ENCODE data around the gene NCKIPSD.

The NCKIPSD gene

GRCh38 chr3:48656061-48656840 is 29.5 kb downstream of the NCKIPSD start:
- H3K9ac ChIP-seq (ENCODE audit: low read length): peak overlapping the region; percentile 25; the same call in 1 of the 2 replicates
- H3K4me2 ChIP-seq (ENCODE audit: low read depth, low read length): peak overlapping the region; percentile 75; the same call in 1 of the 2 replicates
- H3K9me3 ChIP-seq (replicated peaks; ENCODE audit: insufficient read depth, low read length): no peaks in the 10 kb centered on the region
- H3K79me2 ChIP-seq (ENCODE audit: low read length): no peaks in the 10 kb centered on the region
- no peak overlapping the region for H3K27ac ChIP-seq (ENCODE audit: low read length)
- peak overlapping the region; percentile 70 for H2AFZ ChIP-seq (ENCODE audit: low read length)
- peaks cover 17% of the 10 kb centered on the region for H3K27me3 ChIP-seq (replicated peaks; ENCODE audit: insufficient read depth, low read length)
- peak; percentile 79 for DNase-seq
- peaks cover 9% of the 10 kb centered on the region; the same call in 1 of the 2 replicates for H3F3A ChIP-seq (ENCODE audit: insufficient read depth, low read length)
- TF ChIP-seq EZH2 (optimal IDR thresholded peaks at IDR 0.05; ENCODE audit: low read depth, low read length) (no peak), CTCF (IDR thresholded peaks at IDR 0.05; ENCODE audit: low read length) (peak; percentile 55)
- no peaks in the 10 kb centered on the region for H3K9me2 ChIP-seq (replicated peaks; ENCODE audit: insufficient read depth, low read length)
- H3K36me3 ChIP-seq (replicated peaks; ENCODE audit: insufficient read depth, low read length): no peaks in the 10 kb centered on the region
- peak overlapping the region; percentile 60 for H3K4me3 ChIP-seq (ENCODE audit: low read length)
- peaks cover 23% of the 10 kb centered on the region for H3K4me1 ChIP-seq (ENCODE audit: low read length)
- no peaks in the 10 kb centered on the region for H4K20me1 ChIP-seq (ENCODE audit: insufficient read depth, low read length)

- H3K4me1 ChIP-seq (ENCODE audit: low read length): peaks cover 23% of the 10 kb centered on the region
- H4K20me1 ChIP-seq (ENCODE audit: insufficient read depth, low read length): no peaks in the 10 kb centered on the region
- no peak overlapping the region for H3K9ac ChIP-seq (ENCODE audit: low read length)
- no peaks in the 10 kb centered on the region for H3K79me2 ChIP-seq (ENCODE audit: low read length)
- no peak for DNase-seq
- H3K9me2 ChIP-seq (replicated peaks; ENCODE audit: insufficient read depth, low read length): no peaks in the 10 kb centered on the region
- TF ChIP-seq CTCF (IDR thresholded peaks at IDR 0.05; ENCODE audit: low read length) (no peak), EZH2 (optimal IDR thresholded peaks at IDR 0.05; ENCODE audit: low read depth, low read length) (no peak), EZH2phosphoT487 (IDR thresholded peaks at IDR 0.05; ENCODE audit: low read length) (no peak)
- no peak overlapping the region for H3K27ac ChIP-seq (ENCODE audit: low read length)
- no peaks in the 10 kb centered on the region for H3K9me3 ChIP-seq (replicated peaks; ENCODE audit: insufficient read depth, low read length)
- peaks cover 17% of the 10 kb centered on the region for H3K27me3 ChIP-seq (replicated peaks; ENCODE audit: insufficient read depth, low read length)
- H3K4me2 ChIP-seq (ENCODE audit: low read depth, low read length): peak overlapping the region; percentile 75; the same call in 1 of the 2 replicates
- no peak overlapping the region for H3K4me3 ChIP-seq (ENCODE audit: low read length)
- H3F3A ChIP-seq (ENCODE audit: insufficient read depth, low read length): peaks cover 9% of the 10 kb centered on the region; the same call in 1 of the 2 replicates
- H2AFZ ChIP-seq (ENCODE audit: low read length): no peak overlapping the region
- no peaks in the 10 kb centered on the region for H3K36me3 ChIP-seq (replicated peaks; ENCODE audit: insufficient read depth, low read length)
Observed at GRCh38 chr3:48655606-48656005, 30.1 kb downstream of the NCKIPSD start.

- H3K9ac ChIP-seq (ENCODE audit: low read length): no peak overlapping the region
- H2AFZ ChIP-seq (ENCODE audit: low read length): no peak overlapping the region
- no peaks in the 10 kb centered on the region for H4K20me1 ChIP-seq (ENCODE audit: insufficient read depth, low read length)
- H3K36me3 ChIP-seq (replicated peaks; ENCODE audit: insufficient read depth, low read length): no peaks in the 10 kb centered on the region
- H3F3A ChIP-seq (ENCODE audit: insufficient read depth, low read length): peaks cover 9% of the 10 kb centered on the region; the same call in 1 of the 2 replicates
- H3K4me3 ChIP-seq (ENCODE audit: low read length): no peak overlapping the region
- no peak for TF ChIP-seq CTCF (IDR thresholded peaks at IDR 0.05; ENCODE audit: low read length)
- no peaks in the 10 kb centered on the region for H3K9me2 ChIP-seq (replicated peaks; ENCODE audit: insufficient read depth, low read length)
- no peak for DNase-seq
- peaks cover 15% of the 10 kb centered on the region for H3K27me3 ChIP-seq (replicated peaks; ENCODE audit: insufficient read depth, low read length)
- no peak overlapping the region for H3K27ac ChIP-seq (ENCODE audit: low read length)
- H3K4me1 ChIP-seq (ENCODE audit: low read length): peaks cover 23% of the 10 kb centered on the region
- no peak overlapping the region for H3K4me2 ChIP-seq (ENCODE audit: low read depth, low read length)
- H3K9me3 ChIP-seq (replicated peaks; ENCODE audit: insufficient read depth, low read length): no peaks in the 10 kb centered on the region
- no peaks in the 10 kb centered on the region for H3K79me2 ChIP-seq (ENCODE audit: low read length)
Observed at GRCh38 chr3:48655063-48655462, 30.7 kb downstream of the NCKIPSD start.
